ENCODE data around the gene CHRNE. TPM values are rescaled to one million over a fixed set of nuclear protein-coding genes. Genes with fewer than 3 reads are reported as not detected.

Gene CHRNE
- total RNA-seq, 6 experiments from 2014 or later, result 0.07 to 0.15 (median 0.07) TPM; not detected in 3

DNA sequence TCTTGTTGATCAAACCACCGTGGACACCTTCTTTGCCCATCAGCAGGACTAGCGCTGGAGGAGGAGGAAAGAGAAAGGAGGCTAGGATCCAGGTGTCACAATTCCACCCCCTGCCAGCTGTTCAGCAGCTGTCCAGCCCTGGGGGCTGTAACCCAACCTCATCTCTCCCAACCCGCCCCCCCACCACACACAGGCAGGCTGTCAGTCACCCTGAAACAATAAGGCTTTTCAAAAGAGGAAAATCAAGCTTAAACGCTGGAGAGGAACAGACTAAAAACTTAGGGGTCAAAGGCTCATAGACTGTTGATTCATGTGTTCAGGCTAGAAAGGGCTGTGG lies 43.0 kb upstream of the CHRNE start:
- Mint-ChIP-seq H3K4me3 (peak overlapping the region; percentile 91), H3K36me3 (ENCODE audit: low read depth) (peaks cover 60% of the 10 kb centered on the region), H3K27ac (peak overlapping the region; percentile 91), H3K27me3 (ENCODE audit: insufficient read depth) (peaks cover 11% of the 10 kb centered on the region), H3K9me3 (no peaks in the 10 kb centered on the region), H3K4me1 (ENCODE audit: low read depth) (peaks cover 69% of the 10 kb centered on the region)
- TF ChIP-seq CTCF (IDR thresholded peaks at IDR 0.05), result no peak
- DNase-seq, result no peak

DNA sequence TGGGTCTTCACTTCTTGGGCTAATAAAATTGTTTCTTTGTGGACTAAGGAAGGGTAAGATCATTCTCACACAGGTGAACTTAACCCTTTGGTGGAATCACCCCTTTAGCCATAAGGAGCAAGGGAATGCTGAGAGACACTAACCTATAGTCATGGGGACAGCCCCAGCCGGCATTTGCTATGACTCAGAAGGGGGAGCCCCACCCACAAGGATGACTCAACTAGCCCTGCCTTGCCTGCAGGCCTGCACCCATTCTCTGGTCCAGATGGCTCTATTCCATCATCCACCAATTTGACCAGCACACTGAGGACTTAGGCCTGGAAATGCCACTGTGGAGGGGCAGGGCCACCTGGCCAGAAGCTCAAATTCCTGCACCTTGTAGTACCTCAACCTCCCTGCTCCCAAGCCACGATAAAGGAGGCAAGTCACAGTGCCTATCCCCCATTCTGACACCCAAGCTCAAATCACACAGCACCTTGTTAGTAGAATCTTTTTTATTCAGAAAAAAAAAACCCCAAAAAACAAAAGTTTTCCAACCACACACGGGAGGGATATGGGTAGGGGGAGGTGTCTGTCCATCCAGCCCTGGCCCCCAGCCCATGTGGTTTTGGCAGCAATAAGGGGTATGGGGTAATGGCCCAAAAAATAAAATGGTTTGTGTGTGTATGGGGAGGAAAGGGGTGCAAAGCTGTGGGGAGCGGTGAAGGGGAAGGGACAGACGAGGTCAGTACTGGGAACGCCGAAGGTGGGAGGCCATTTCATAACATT lies 42.5 kb upstream of the CHRNE start:
- TF ChIP-seq CTCF (IDR thresholded peaks at IDR 0.05), result no peak
- Mint-ChIP-seq H3K27ac (peak overlapping the region; percentile 91), H3K9me3 (no peaks in the 10 kb centered on the region), H3K4me1 (ENCODE audit: low read depth) (peaks cover 65% of the 10 kb centered on the region), H3K36me3 (ENCODE audit: low read depth) (peaks cover 64% of the 10 kb centered on the region), H3K27me3 (ENCODE audit: insufficient read depth) (peaks cover 14% of the 10 kb centered on the region), H3K4me3 (peak overlapping the region; percentile 91)
- DNase-seq, result peak; percentile 89

DNA sequence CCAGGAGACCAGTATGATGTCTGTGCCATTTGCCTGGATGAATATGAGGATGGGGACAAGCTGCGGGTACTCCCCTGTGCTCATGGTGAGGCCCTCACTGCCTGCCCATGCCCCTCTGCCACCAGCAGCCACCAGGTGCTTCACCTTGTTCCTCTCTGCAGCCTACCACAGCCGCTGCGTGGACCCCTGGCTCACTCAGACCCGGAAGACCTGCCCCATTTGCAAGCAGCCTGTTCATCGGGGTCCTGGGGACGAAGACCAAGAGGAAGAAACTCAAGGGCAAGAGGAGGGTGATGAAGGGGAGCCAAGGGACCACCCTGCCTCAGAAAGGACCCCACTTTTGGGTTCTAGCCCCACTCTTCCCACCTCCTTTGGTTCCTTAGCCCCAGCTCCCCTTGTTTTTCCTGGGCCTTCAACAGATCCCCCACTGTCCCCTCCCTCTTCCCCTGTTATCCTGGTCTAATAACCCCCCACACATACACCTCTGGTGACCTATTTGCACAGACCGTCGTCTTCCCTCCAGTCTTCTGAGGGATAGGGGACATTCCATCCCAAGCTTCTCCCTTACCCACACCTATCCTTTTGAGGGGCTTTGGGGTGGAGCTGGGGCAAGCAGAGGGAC lies 41.8 kb upstream of the CHRNE start:
- Mint-ChIP-seq H3K9me3 (no peaks in the 10 kb centered on the region), H3K27me3 (ENCODE audit: insufficient read depth) (peaks cover 17% of the 10 kb centered on the region), H3K4me3 (peak overlapping the region; percentile 91), H3K27ac (peak overlapping the region; percentile 91), H3K36me3 (ENCODE audit: low read depth) (peaks cover 64% of the 10 kb centered on the region), H3K4me1 (ENCODE audit: low read depth) (peaks cover 62% of the 10 kb centered on the region)
- no peak for DNase-seq
- no peak for TF ChIP-seq CTCF (IDR thresholded peaks at IDR 0.05)

- Mint-ChIP-seq H3K36me3 (ENCODE audit: low read depth) (peaks cover 64% of the 10 kb centered on the region), H3K4me3 (peak overlapping the region; percentile 91), H3K27me3 (ENCODE audit: insufficient read depth) (peaks cover 17% of the 10 kb centered on the region), H3K9me3 (no peaks in the 10 kb centered on the region), H3K27ac (peak overlapping the region; percentile 91), H3K4me1 (ENCODE audit: low read depth) (peaks cover 63% of the 10 kb centered on the region)
- no peak for TF ChIP-seq CTCF (IDR thresholded peaks at IDR 0.05)
- no peak for DNase-seq
Measured at GRCh38 chr17:4944163-4944553, 41.3 kb upstream of the CHRNE start.

DNA sequence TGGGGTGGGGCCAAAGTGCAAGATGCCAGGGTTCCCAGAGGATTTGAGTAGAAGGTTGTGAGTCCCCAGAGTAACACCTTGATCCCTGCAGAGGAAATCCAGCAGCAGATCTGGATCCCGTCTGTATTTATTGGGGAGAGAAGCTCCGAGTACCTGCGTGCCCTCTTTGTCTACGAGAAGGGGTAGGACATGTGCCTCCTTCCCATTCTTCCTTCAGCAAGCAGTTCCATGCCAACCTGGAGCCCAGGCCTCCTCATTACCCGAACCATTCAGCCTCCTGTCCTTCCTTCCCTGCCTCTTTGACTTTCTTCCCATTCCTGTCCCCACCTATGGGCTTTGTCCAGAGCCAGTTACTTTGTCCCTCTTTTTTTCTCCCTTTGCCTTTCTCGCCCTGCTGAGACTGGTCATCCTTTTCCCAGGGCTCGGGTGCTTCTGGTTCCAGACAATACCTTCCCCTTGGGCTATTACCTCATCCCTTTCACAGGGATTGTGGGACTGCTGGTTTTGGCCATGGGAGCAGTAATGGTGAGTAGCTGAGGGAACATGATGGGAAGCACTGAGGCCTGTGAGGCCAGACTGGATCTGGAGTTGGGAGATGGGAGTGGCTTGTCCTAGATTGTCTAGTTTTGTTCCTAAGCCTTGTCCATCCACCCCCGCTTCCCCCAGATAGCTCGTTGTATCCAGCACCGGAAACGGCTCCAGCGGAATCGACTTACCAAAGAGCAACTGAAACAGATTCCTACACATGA lies 40.0 kb upstream of the CHRNE start:
- peaks cover 70% of the 10 kb centered on the region for H3K4me1 Mint-ChIP-seq (ENCODE audit: low read depth)
- H3K27me3 Mint-ChIP-seq (ENCODE audit: insufficient read depth), result peaks cover 17% of the 10 kb centered on the region
- peak overlapping the region; percentile 31 for H3K4me3 Mint-ChIP-seq
- no peak for DNase-seq
- H3K9me3 Mint-ChIP-seq, result no peaks in the 10 kb centered on the region
- TF ChIP-seq CTCF (IDR thresholded peaks at IDR 0.05), result no peak
- H3K36me3 Mint-ChIP-seq (ENCODE audit: low read depth), result peaks cover 70% of the 10 kb centered on the region
- H3K27ac Mint-ChIP-seq, result peak overlapping the region; percentile 100

Data from HFFc6 (cell line).